B cell (primary cell): ENCODE results near the gene TMEM43. TPM values are rescaled to one million over a fixed set of nuclear protein-coding genes. Genes with fewer than 3 reads are reported as not detected.

Experiments
- ATAC-seq: fragments of 200-7000 bp; cut with Tn5 transposase; one replicate; pipeline ENCODE4 v1.10.0; 2021; ENCODE audit warnings: low read depth, mild to moderate bottlenecking, moderate number of reproducible peaks, moderate library complexity
- CTCF ChIA-PET: fragments of 350-600 bp; sonication (Branson Sonifier 250); formaldehyde crosslinking; loops from one replicate; lab custom pipeline; 2021; ENCODE audit warnings: antibody characterized with exemption, inconsistent platforms; lab: Charles Lee
- POLR2A ChIA-PET: fragments of 350-600 bp; sonication (Branson Sonifier 250); formaldehyde crosslinking; loops from one replicate; lab custom pipeline; 2021; ENCODE audit warnings: antibody characterized with exemption; lab: Charles Lee
- DNase-seq: peaks from one replicate; pipeline ENCODE4 v3.0.0; 2013
- H2AFZ ChIP-seq: 2 replicates; pipeline ENCODE4 v1.6.1; 2012; ENCODE audit warnings: mild to moderate bottlenecking, low read depth, low read length; ENCODE audit not compliant: insufficient read depth, poor library complexity, severe bottlenecking
- H3K27ac ChIP-seq, 2 donors: 1 replicate in 1 of 2; 2 replicates in 1 of 2; pipeline ENCODE4 v1.5.1; 2012 to 2013; ENCODE audit warnings: low read length in 2 of 2, mild to moderate bottlenecking in 2 of 2, moderate library complexity in 1 of 2
- H3K27me3 ChIP-seq, 4 experiments: fragments of 200-600 bp in 1 of 4; sonication (generic) in 1 of 4; replicated peaks in 1 of 4; 1 replicate in 2 of 4; 2 replicates in 2 of 4; pipeline versions ENCODE4 v1.6.1 to v1.7.0; 2013 to 2016; ENCODE audit warnings: low read length in 3 of 4, mild to moderate bottlenecking in 2 of 4, mixed read lengths in 1 of 4, moderate library complexity in 1 of 4; ENCODE audit not compliant: insufficient read depth in 4 of 4, control insufficient read depth in 3 of 4; ENCODE audit errors: control extremely low read depth in 1 of 4
- H3K36me3 ChIP-seq, 2 experiments: replicated peaks in 1 of 2; 1 replicate in 1 of 2; 2 replicates in 1 of 2; pipeline versions ENCODE4 v1.6.1 to v1.7.1; 2013; ENCODE audit warnings: low read length in 1 of 2; ENCODE audit not compliant: insufficient read depth in 2 of 2, control insufficient read depth in 1 of 2; ENCODE audit errors: control extremely low read depth in 1 of 2, extremely low read depth in 1 of 2
- H3K4me1 ChIP-seq, 2 donors: fragments of 200-600 bp in 1 of 2; sonication (generic) in 1 of 2; 1 replicate in 1 of 2; 2 replicates in 1 of 2; pipeline versions ENCODE4 v1.5.1 to v1.6.1; 2013 to 2017; ENCODE audit warnings: low read length in 2 of 2; ENCODE audit not compliant: control insufficient read depth in 2 of 2, insufficient read depth in 2 of 2
- H3K4me2 ChIP-seq: replicated peaks from 2 replicates; pipeline ENCODE3; 2012; ENCODE audit warnings: mild to moderate bottlenecking, low read depth, low read length; ENCODE audit not compliant: poor library complexity, severe bottlenecking
- H3K4me3 ChIP-seq, 5 experiments: fragments of 200-600 bp in 1 of 5; sonication (generic) in 1 of 5; 1 replicate in 3 of 5; 2 replicates in 2 of 5; pipeline versions ENCODE4 v1.5.1 to v1.7.0; 2011 to 2016; ENCODE audit warnings: low read length in 4 of 5, mild to moderate bottlenecking in 4 of 5, low read depth in 2 of 5, control low read depth in 1 of 5, moderate library complexity in 1 of 5; ENCODE audit not compliant: insufficient read depth in 1 of 5; ENCODE audit errors: control extremely low read depth in 1 of 5, extremely low read depth in 1 of 5
- H3K79me2 ChIP-seq: fragments of 200-600 bp; sonication (generic); one replicate; pipeline ENCODE4 v1.6.0; 2016; ENCODE audit warnings: low read length; ENCODE audit not compliant: control insufficient read depth, insufficient read depth
- H3K9ac ChIP-seq: fragments of 200-600 bp; sonication (generic); 2 replicates; pipeline ENCODE4 v1.6.1; 2017; ENCODE audit warnings: mild to moderate bottlenecking, low read length, moderate library complexity
- H3K9me3 ChIP-seq, 3 donors: one replicate each; pipeline versions ENCODE4 v1.6.1 to v1.7.1; 2013; ENCODE audit warnings: low read length in 2 of 3; ENCODE audit not compliant: control insufficient read depth in 2 of 3, insufficient read depth in 1 of 3; ENCODE audit errors: control extremely low read depth in 1 of 3
- H4K20me1 ChIP-seq: 2 replicates; pipeline ENCODE4 v1.6.0; 2012; ENCODE audit warnings: mild to moderate bottlenecking, low read length; ENCODE audit not compliant: insufficient read depth, control insufficient read depth, poor library complexity, severe bottlenecking
- H3K27ac Mint-ChIP-seq: one replicate; pipeline ENCODE4 v1.8.0; 2021; ENCODE audit warnings: mixed read lengths
- H3K27me3 Mint-ChIP-seq: one replicate; pipeline ENCODE4 v1.8.0; 2021; ENCODE audit warnings: mixed read lengths
- H3K4me1 Mint-ChIP-seq: one replicate; pipeline ENCODE4 v1.8.0; 2021; ENCODE audit warnings: mixed read lengths
- H3K4me3 Mint-ChIP-seq: one replicate; pipeline ENCODE4 v1.8.0; 2021; ENCODE audit warnings: mixed read lengths
- H3K9me3 Mint-ChIP-seq: one replicate; pipeline ENCODE4 v1.8.0; 2022; ENCODE audit warnings: mixed read lengths; ENCODE audit not compliant: insufficient read depth
- CTCF ChIP-seq: fragments of 200-600 bp; IDR thresholded peaks from one replicate; pipeline ENCODE4 v1.8.0; 2022; ENCODE audit warnings: antibody characterized with exemption, mild to moderate bottlenecking
- EZH2 ChIP-seq: IDR thresholded peaks from 2 replicates; pipeline ENCODE4 v1.6.1; 2012; ENCODE audit warnings: borderline replicate concordance, low read depth, mild to moderate bottlenecking, moderate library complexity, low read length; ENCODE audit not compliant: insufficient read depth, poor library complexity, severe bottlenecking
- WGBS: methylation state at CpG from one replicate; pipeline ENCODE4 v1.1.5; 2013; ENCODE audit warnings: missing lambda C conversion rate; ENCODE audit not compliant: insufficient coverage; 5-methylcytosine and 5-hydroxymethylcytosine counted together
- intact Hi-C: fragments of 100-400 bp; cut with micrococcal nuclease; formaldehyde crosslinking; loops from one replicate; pipeline ENCODE4 v1.10.0; 2022
- polyA plus RNA-seq: library from polyadenylated mRNA; depleted of rRNA; stranded (reverse); fragments of >200 nt; gene quantifications from 2 replicates; pipeline ENCODE4 v1.2.3, GENCODE V29; 2012
- total RNA-seq, 2 donors: library from RNA; stranded (reverse); fragments of 120-200 nt in 1 of 2; gene quantifications; 1 replicate in 1 of 2; 2 replicates in 1 of 2; pipeline versions ENCODE4 v1.2.3 to v1.2.4, GENCODE V29; 2013 to 2022

The TMEM43 gene
- total and polyA plus RNA-seq, 2 donors (not counting 1 experiment from before 2014, with no cell fraction given) = 29.5 to 37.6 TPM

- CTCF ChIA-PET = no interaction called here
- Mint-ChIP-seq H3K9me3 (no peaks in the 10 kb centered on the region), H3K27me3 (no peaks in the 10 kb centered on the region), H3K27ac (no peak overlapping the region), H3K4me3 (no peak overlapping the region), H3K4me1 (peaks cover 2% of the 10 kb centered on the region)
- intact Hi-C loops = no loop called here
- Histone ChIP-seq H4K20me1 (no peaks in the 10 kb centered on the region), H3K4me1 (peaks cover 4% of the 10 kb centered on the region in 2 donors), H3K4me2 (no peak overlapping the region), H3K4me3 (no peak overlapping the region), H2AFZ (no peak overlapping the region), H3K9ac (no peak overlapping the region), H3K36me3 (peaks cover 0 to 58% of the 10 kb centered on the region in 2 experiments), H3K27me3 (no peaks in the 10 kb centered on the region), H3K9me3 (no peaks in the 10 kb centered on the region), H3K27ac (no peak overlapping the region), H3K79me2 (no peaks in the 10 kb centered on the region)
- 98% methylated on average over 13 of the region's 14 CpGs for WGBS
- DNase-seq (no peak), ATAC-seq (no peak)
- POLR2A ChIA-PET = no interaction called here
- TF ChIP-seq EZH2 (no peak), CTCF (no peak)
Observed at GRCh38 chr3:14138878-14139655, 14.2 kb downstream of the TMEM43 start.

GRCh38 chr3:14139771-14140170, 14.9 kb downstream of the TMEM43 start:
- H3K27ac Mint-ChIP-seq = no peak overlapping the region
- no peaks in the 10 kb centered on the region for H3K27me3 Mint-ChIP-seq
- H3K4me3 Mint-ChIP-seq = no peak overlapping the region
- Histone ChIP-seq H3K4me2 (no peak overlapping the region), H3K9ac (no peak overlapping the region), H2AFZ (no peak overlapping the region), H3K27ac (no peak overlapping the region), H3K79me2 (no peaks in the 10 kb centered on the region), H4K20me1 (no peaks in the 10 kb centered on the region), H3K9me3 (no peaks in the 10 kb centered on the region), H3K4me1 (peaks cover 11% of the 10 kb centered on the region in 2 donors), H3K36me3 (peaks cover 0 to 53% of the 10 kb centered on the region in 2 experiments), H3K27me3 (no peaks in the 10 kb centered on the region), H3K4me3 (no peak overlapping the region)
- intact Hi-C loops = no loop called here
- peaks cover 9% of the 10 kb centered on the region for H3K4me1 Mint-ChIP-seq
- no peak for DNase-seq
- TF ChIP-seq EZH2 (no peak), CTCF (no peak)
- ChIA-PET CTCF (no interaction called here), POLR2A (no interaction called here)
- H3K9me3 Mint-ChIP-seq = no peaks in the 10 kb centered on the region
- 96% methylated on average over 5 of the region's 5 CpGs for WGBS
- ATAC-seq = no peak
